ENCODE data around the gene EPS8L1.
"Not testable (repeated sequence)": the region's sequence is repeated elsewhere in the genome, so short reads cannot be mapped to it uniquely, and the experiment has no call there.

EPS8L1 gene

GRCh38 chr19:55096061-55096701 lies 20.5 kb downstream of the EPS8L1 start:
- no peak for DNase-seq

- no peak for DNase-seq
These were observed 22.4 kb downstream of the EPS8L1 start for GRCh38 chr19:55097864-55098715.

GRCh38 chr19:55098716-55099556 lies 23.3 kb downstream of the EPS8L1 start:
- DNase-seq, result no peak

- no peak for DNase-seq
These were observed 24.2 kb downstream of the EPS8L1 start for GRCh38 chr19:55099557-55100506.

DNA sequence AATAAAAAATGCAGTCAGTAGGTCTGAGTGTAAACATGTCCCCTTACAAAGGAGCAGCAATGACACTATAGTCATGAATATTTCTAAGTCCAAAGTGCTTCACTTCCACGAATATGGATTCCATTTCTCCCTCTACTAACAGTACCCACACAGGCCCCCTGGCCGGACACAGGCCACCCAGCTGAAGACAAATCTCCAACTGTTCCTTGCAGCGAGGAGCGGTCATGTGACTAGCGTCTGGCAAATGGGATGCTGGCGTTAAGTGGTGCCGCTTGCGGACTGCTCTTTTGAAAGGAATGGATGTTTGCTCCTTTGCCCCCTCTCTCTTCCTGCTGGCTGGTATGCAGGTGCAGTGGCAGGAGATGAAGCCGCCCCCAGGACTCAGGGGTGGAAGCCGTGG lies 25.6 kb downstream of the EPS8L1 start:
- DNase-seq, result no peak

DNA sequence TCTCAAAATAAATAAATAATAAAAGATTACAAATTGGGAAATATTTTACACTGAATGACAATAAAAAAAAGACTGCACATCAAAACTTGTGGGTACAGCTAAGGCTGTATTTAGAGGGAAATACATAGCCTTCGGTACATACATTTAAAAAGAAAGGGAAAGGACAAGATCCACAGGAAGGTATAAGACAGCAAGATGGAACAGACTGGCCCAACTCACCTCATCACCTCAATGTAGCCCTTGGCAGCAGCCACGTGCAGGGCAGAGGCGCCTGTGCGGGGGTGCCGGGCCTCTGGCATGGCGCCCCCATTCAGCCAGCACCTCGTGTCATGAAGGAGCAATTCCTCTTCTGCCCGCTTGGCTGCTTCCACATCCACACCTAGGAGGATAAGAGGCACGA lies 27.5 kb downstream of the EPS8L1 start:
- no peak for DNase-seq

GRCh38 chr19:55105237-55105636 lies 29.6 kb downstream of the EPS8L1 start:
- no peak for DNase-seq

GRCh38 chr19:55106591-55106990 lies 30.9 kb downstream of the EPS8L1 start:
- no peak for DNase-seq

GRCh38 chr19:55107252-55107651 lies 31.6 kb downstream of the EPS8L1 start:
- DNase-seq, result not testable (repeated sequence)

- no peak for DNase-seq
These were observed 34.0 kb downstream of the EPS8L1 start for GRCh38 chr19:55109527-55110291.

GRCh38 chr19:55111238-55111831 lies 35.7 kb downstream of the EPS8L1 start:
- DNase-seq, result no peak

- no peak for DNase-seq
These were observed 36.6 kb downstream of the EPS8L1 start for GRCh38 chr19:55112246-55112776.

DNA sequence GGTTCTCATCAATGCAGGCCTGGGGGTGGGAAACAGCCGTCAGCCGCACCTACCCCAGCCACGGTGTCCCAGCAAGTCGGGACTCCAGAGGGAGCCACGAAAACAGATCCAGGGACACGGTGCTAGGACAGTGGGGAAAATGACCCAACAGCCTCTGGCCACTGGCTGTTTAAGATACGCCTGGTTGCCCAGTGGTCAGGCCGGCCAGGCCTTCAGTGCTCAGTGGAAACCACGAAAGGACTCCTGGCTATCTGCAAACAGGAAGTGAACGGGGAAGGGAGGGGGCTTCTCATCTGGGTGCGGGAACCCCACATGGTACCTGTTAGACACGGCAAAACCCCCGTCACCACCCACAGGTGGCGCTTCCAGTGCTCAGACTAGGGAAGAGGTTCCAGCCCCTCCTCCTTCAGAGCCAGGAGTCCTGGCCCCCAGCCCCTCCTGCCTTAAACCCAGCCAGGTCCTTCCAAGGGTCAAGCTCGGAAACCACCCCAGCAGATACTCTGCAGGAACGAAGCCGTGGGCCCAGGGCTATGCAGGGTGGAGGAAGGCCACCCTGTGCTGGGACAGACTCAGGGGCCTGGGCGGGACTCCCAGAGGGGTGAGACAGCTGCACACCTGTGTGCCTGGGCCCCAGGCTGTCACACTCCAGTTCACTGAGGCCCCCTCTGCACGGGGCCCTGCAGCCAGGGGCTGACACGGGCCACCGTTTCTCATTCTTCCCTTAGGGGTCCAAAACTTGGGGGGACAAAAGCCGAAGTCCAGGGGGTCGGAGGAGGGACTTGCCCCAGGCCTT lies 37.3 kb downstream of the EPS8L1 start:
- DNase-seq, result no peak

DNA sequence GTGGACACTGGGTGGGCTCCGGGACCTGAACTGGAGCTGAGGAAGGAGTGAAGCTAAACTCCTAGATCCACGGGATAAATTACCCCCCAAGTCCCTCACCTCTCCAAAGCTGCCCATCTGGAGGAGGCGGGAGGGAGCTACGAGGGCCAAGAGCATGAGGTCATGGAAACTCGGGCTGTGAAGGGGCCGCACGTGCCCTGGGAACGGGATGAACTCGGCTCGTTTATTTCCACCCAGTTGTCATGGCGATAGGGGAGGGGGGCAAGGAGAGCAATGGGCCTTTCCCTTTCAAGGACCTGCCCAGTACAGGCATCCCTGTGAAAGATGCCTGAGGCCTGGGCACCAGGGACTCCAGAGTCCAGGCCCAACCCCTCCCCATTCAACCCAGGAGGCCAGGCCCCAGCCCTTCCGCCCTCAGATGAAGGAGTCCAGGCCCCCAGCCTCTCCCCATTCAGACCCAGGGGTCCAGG lies 37.9 kb downstream of the EPS8L1 start:
- DNase-seq, result no peak

GRCh38 chr19:55114566-55115145 lies 39.0 kb downstream of the EPS8L1 start:
- DNase-seq, result no peak

- no peak for DNase-seq
These were observed 39.9 kb downstream of the EPS8L1 start for GRCh38 chr19:55115446-55116065.

GRCh38 chr19:55116232-55116858 lies 40.7 kb downstream of the EPS8L1 start:
- peak; percentile 63 for DNase-seq
